Adrenal gland (tissue), 12 donors: ENCODE measurements around the gene DVL3. TPM values are rescaled to one million over a fixed set of nuclear protein-coding genes. Genes with fewer than 3 reads are reported as not detected.

Experiments used
- DNase-seq, 7 donors: peaks; one replicate each; pipeline ENCODE4 v3.0.0-alpha.2; 2019 to 2020
- H3K27ac ChIP-seq, 5 donors: fragments of 200-600 bp; sonication (generic) in 4 of 5; 1 replicate in 3 of 5; 2 replicates in 2 of 5; pipeline versions ENCODE4 v1.5.1 to v1.8.0; 2016 to 2020; ENCODE audit warnings: mild to moderate bottlenecking in 1 of 5
- H3K27me3 ChIP-seq: fragments of 200-600 bp; 2 replicates; pipeline ENCODE4 v1.8.0; 2021
- H3K36me3 ChIP-seq, 2 donors: fragments of 200-600 bp; replicated peaks in 1 of 2; 1 replicate in 1 of 2; 2 replicates in 1 of 2; pipeline versions ENCODE4 v1.5.1 to v1.8.0; 2018 to 2022
- H3K4me1 ChIP-seq, 2 donors: fragments of 200-600 bp; replicated peaks in 1 of 2; 1 replicate in 1 of 2; 2 replicates in 1 of 2; pipeline versions ENCODE4 v1.5.1 to v1.8.0; 2018 to 2021
- H3K4me3 ChIP-seq, 4 donors: fragments of 200-600 bp; sonication (generic) in 3 of 4; one replicate each; pipeline ENCODE4 v1.5.1; 2016 to 2018
- H3K9me3 ChIP-seq, 3 donors: fragments of 200-600 bp; sonication (generic) in 1 of 3; replicated peaks in 1 of 3; 1 replicate in 2 of 3; 2 replicates in 1 of 3; pipeline versions ENCODE4 v1.5.1 to v1.8.0; 2016 to 2021
- CTCF ChIP-seq, 6 experiments: fragments of 450-650 bp in 4 of 6; fragments of 200-600 bp in 2 of 6; sonication (generic) in 1 of 6; IDR thresholded peaks; 1 replicate in 5 of 6; 2 replicates in 1 of 6; pipeline versions ENCODE4 v1.5.1 to v1.8.0; 2016 to 2021; ENCODE audit warnings: antibody characterized with exemption in 6 of 6, mild to moderate bottlenecking in 2 of 6, moderate library complexity in 1 of 6
- POLR2A ChIP-seq, 2 donors: fragments of 450-650 bp; IDR thresholded peaks; one replicate each; pipeline ENCODE4 v1.6.1; 2017; ENCODE audit warnings: antibody characterized with exemption in 2 of 2, mild to moderate bottlenecking in 2 of 2, moderate library complexity in 1 of 2
- WGBS, 4 donors: extraction: QIAGEN DNeasy Blood & Tissue Kit in 2 of 4; methylation state at CpG; one replicate each; pipeline versions ENCODE4 v1.1.5 to v1.1.7; 2013 to 2017; 5-methylcytosine and 5-hydroxymethylcytosine counted together
- intact Hi-C, 2 donors: fragments of 100-400 bp; cut with DNase I; formaldehyde crosslinking; loops; one replicate each; pipeline versions ENCODE4 v1.14.1 to v1.15.0; 2022 to 2023
- polyA plus RNA-seq, 3 donors: library from polyadenylated mRNA; stranded (reverse); fragments of 200-250 nt in 2 of 3; fragments of 350-450 nt in 1 of 3; fragmentation: Illumina TruSeq in 1 of 3; extraction: RNeasy Lipid Tissue Mini Kit (QIAGEN cat#74804) in 1 of 3; gene quantifications; one replicate each; pipeline ENCODE4 v1.2.3, GENCODE V29; 2013 to 2014
- total RNA-seq, 9 donors: library from RNA; depleted of rRNA in 4 of 9; stranded (reverse); fragments of >200 nt in 4 of 9; fragments of 120-200 nt in 1 of 9; fragmentation: NEBNext Ultra II Directional in 1 of 9; extraction: Animal tissue kit (Norgen Biotek cat#: 25700) in 1 of 9; gene quantifications; one replicate each; pipeline versions ENCODE4 v1.1.0 to v1.2.4, GENCODE V29; 2013 to 2023
- donor health status: healthy with polysubstance abuse.
- donor health status: Bipolar disorder and iron deficiency.
- donor health status: DM: yes; HTN: yes; CAD: no.
- donor health status: DM: no; HTN: no; CAD: no.
- donor health status: DM: no; HTN: no; CAD: no.
- donor health status: DM: yes; HTN: yes; CAD: no.

Gene DVL3
- total and polyA plus RNA-seq, 12 donors = 34.1 to 94.1 (median 65.6) TPM

GRCh38 chr3:184178521-184179138 lies 23.5 kb downstream of the DVL3 start:
- no peaks in the 10 kb centered on the region for H3K9me3 ChIP-seq
- peaks cover 30 to 52% of the 10 kb centered on the region in 2 donors for H3K4me1 ChIP-seq
- intact Hi-C loops = no loop called here
- H3K36me3 ChIP-seq = peaks cover 0 to 68% of the 10 kb centered on the region in 2 donors
- WGBS, 4 donors = 86 to 91% (median 89%) methylated on average over 10 to 13 of the region's 13 CpGs
- no peaks in the 10 kb centered on the region for H3K27me3 ChIP-seq
- DNase-seq = peak in 1 of 7 donors; percentile 18
- no peak overlapping the region for H3K4me3 ChIP-seq
- H3K27ac ChIP-seq = peak overlapping the region in 1 of 5 donors; percentile 91
- no peak for TF ChIP-seq CTCF (IDR thresholded peaks at IDR 0.05)
- no peak for TF ChIP-seq POLR2A (IDR thresholded peaks at IDR 0.05)

- H3K27me3 ChIP-seq = no peaks in the 10 kb centered on the region
- H3K27ac ChIP-seq = peak overlapping the region in 1 of 5 donors; percentile 29
- intact Hi-C loops = no loop called here
- H3K4me3 ChIP-seq = no peak overlapping the region
- TF ChIP-seq CTCF (IDR thresholded peaks at IDR 0.05) (no peak), POLR2A (IDR thresholded peaks at IDR 0.05) (no peak)
- no peaks in the 10 kb centered on the region for H3K9me3 ChIP-seq
- no peak for DNase-seq
- H3K4me1 ChIP-seq = peaks cover 31 to 53% of the 10 kb centered on the region in 2 donors
- peaks cover 0 to 81% of the 10 kb centered on the region in 2 donors for H3K36me3 ChIP-seq
- 81 to 98% (median 88%) methylated on average over 5 to 6 of the region's 6 CpGs for whole genome bisulfite sequencing, 4 donors
These were observed 25.0 kb downstream of the DVL3 start for GRCh38 chr3:184180165-184180564.

GRCh38 chr3:184181596-184181995 lies 26.4 kb downstream of the DVL3 start:
- Histone ChIP-seq H3K27me3 (no peaks in the 10 kb centered on the region), H3K9me3 (no peaks in the 10 kb centered on the region), H3K4me1 (peaks cover 24 to 47% of the 10 kb centered on the region in 2 donors), H3K36me3 (peaks cover 0 to 81% of the 10 kb centered on the region in 2 donors), H3K4me3 (no peak overlapping the region), H3K27ac (peak overlapping the region in 2 of 5 donors; percentile 30 to 46)
- DNase-seq = peak in 1 of 7 donors; percentile 19
- 60 to 79% (median 63%) methylated on average over 9 of the region's 9 CpGs for WGBS, 4 donors
- intact Hi-C loops = no loop called here
- TF ChIP-seq POLR2A (IDR thresholded peaks at IDR 0.05) (no peak), CTCF (IDR thresholded peaks at IDR 0.05) (no peak)

GRCh38 chr3:184183679-184184078 lies 28.5 kb downstream of the DVL3 start:
- Histone ChIP-seq H3K27me3 (no peaks in the 10 kb centered on the region), H3K9me3 (no peaks in the 10 kb centered on the region), H3K27ac (peak overlapping the region in 1 of 5 donors; percentile 18), H3K36me3 (peaks cover 0 to 75% of the 10 kb centered on the region in 2 donors), H3K4me1 (peaks cover 24 to 47% of the 10 kb centered on the region in 2 donors), H3K4me3 (no peak overlapping the region)
- 77 to 82% (median 80%) methylated on average over 5 of the region's 5 CpGs for WGBS, 4 donors
- peak in 1 of 7 donors; percentile 38 for DNase-seq
- no peak for TF ChIP-seq CTCF (IDR thresholded peaks at IDR 0.05)
- no peak for TF ChIP-seq POLR2A (IDR thresholded peaks at IDR 0.05)
- intact Hi-C loops = no loop called here
